B cell (primary cell): Measurements from ENCODE around the gene AMOTL1. TPM values are rescaled to one million over a fixed set of nuclear protein-coding genes. Genes with fewer than 3 reads are reported as not detected.

ENCODE experiments used
- ATAC-seq: fragments of 200-7000 bp; cut with Tn5 transposase; one replicate; pipeline ENCODE4 v1.10.0; 2021; ENCODE audit warnings: low read depth, mild to moderate bottlenecking, moderate number of reproducible peaks, moderate library complexity
- CTCF ChIA-PET: fragments of 350-600 bp; sonication (Branson Sonifier 250); formaldehyde crosslinking; loops from one replicate; lab custom pipeline; 2021; ENCODE audit warnings: antibody characterized with exemption, inconsistent platforms; lab: Charles Lee
- POLR2A ChIA-PET: fragments of 350-600 bp; sonication (Branson Sonifier 250); formaldehyde crosslinking; loops from one replicate; lab custom pipeline; 2021; ENCODE audit warnings: antibody characterized with exemption; lab: Charles Lee
- DNase-seq: peaks from one replicate; pipeline ENCODE4 v3.0.0; 2013
- H2AFZ ChIP-seq: 2 replicates; pipeline ENCODE4 v1.6.1; 2012; ENCODE audit warnings: mild to moderate bottlenecking, low read depth, low read length; ENCODE audit not compliant: insufficient read depth, poor library complexity, severe bottlenecking
- H3K27ac ChIP-seq, 2 donors: 1 replicate in 1 of 2; 2 replicates in 1 of 2; pipeline ENCODE4 v1.5.1; 2012 to 2013; ENCODE audit warnings: low read length in 2 of 2, mild to moderate bottlenecking in 2 of 2, moderate library complexity in 1 of 2
- H3K27me3 ChIP-seq, 4 experiments: fragments of 200-600 bp in 1 of 4; sonication (generic) in 1 of 4; replicated peaks in 1 of 4; 1 replicate in 2 of 4; 2 replicates in 2 of 4; pipeline versions ENCODE4 v1.6.1 to v1.7.0; 2013 to 2016; ENCODE audit warnings: low read length in 3 of 4, mild to moderate bottlenecking in 2 of 4, mixed read lengths in 1 of 4, moderate library complexity in 1 of 4; ENCODE audit not compliant: insufficient read depth in 4 of 4, control insufficient read depth in 3 of 4; ENCODE audit errors: control extremely low read depth in 1 of 4
- H3K36me3 ChIP-seq, 2 experiments: replicated peaks in 1 of 2; 1 replicate in 1 of 2; 2 replicates in 1 of 2; pipeline versions ENCODE4 v1.6.1 to v1.7.1; 2013; ENCODE audit warnings: low read length in 1 of 2; ENCODE audit not compliant: insufficient read depth in 2 of 2, control insufficient read depth in 1 of 2; ENCODE audit errors: control extremely low read depth in 1 of 2, extremely low read depth in 1 of 2
- H3K4me1 ChIP-seq, 2 donors: fragments of 200-600 bp in 1 of 2; sonication (generic) in 1 of 2; 1 replicate in 1 of 2; 2 replicates in 1 of 2; pipeline versions ENCODE4 v1.5.1 to v1.6.1; 2013 to 2017; ENCODE audit warnings: low read length in 2 of 2; ENCODE audit not compliant: control insufficient read depth in 2 of 2, insufficient read depth in 2 of 2
- H3K4me2 ChIP-seq: replicated peaks from 2 replicates; pipeline ENCODE3; 2012; ENCODE audit warnings: mild to moderate bottlenecking, low read depth, low read length; ENCODE audit not compliant: poor library complexity, severe bottlenecking
- H3K4me3 ChIP-seq, 5 experiments: fragments of 200-600 bp in 1 of 5; sonication (generic) in 1 of 5; 1 replicate in 3 of 5; 2 replicates in 2 of 5; pipeline versions ENCODE4 v1.5.1 to v1.7.0; 2011 to 2016; ENCODE audit warnings: low read length in 4 of 5, mild to moderate bottlenecking in 4 of 5, low read depth in 2 of 5, control low read depth in 1 of 5, moderate library complexity in 1 of 5; ENCODE audit not compliant: insufficient read depth in 1 of 5; ENCODE audit errors: control extremely low read depth in 1 of 5, extremely low read depth in 1 of 5
- H3K79me2 ChIP-seq: fragments of 200-600 bp; sonication (generic); one replicate; pipeline ENCODE4 v1.6.0; 2016; ENCODE audit warnings: low read length; ENCODE audit not compliant: control insufficient read depth, insufficient read depth
- H3K9ac ChIP-seq: fragments of 200-600 bp; sonication (generic); 2 replicates; pipeline ENCODE4 v1.6.1; 2017; ENCODE audit warnings: mild to moderate bottlenecking, low read length, moderate library complexity
- H3K9me3 ChIP-seq, 3 donors: one replicate each; pipeline versions ENCODE4 v1.6.1 to v1.7.1; 2013; ENCODE audit warnings: low read length in 2 of 3; ENCODE audit not compliant: control insufficient read depth in 2 of 3, insufficient read depth in 1 of 3; ENCODE audit errors: control extremely low read depth in 1 of 3
- H4K20me1 ChIP-seq: 2 replicates; pipeline ENCODE4 v1.6.0; 2012; ENCODE audit warnings: mild to moderate bottlenecking, low read length; ENCODE audit not compliant: insufficient read depth, control insufficient read depth, poor library complexity, severe bottlenecking
- H3K27ac Mint-ChIP-seq: one replicate; pipeline ENCODE4 v1.8.0; 2021; ENCODE audit warnings: mixed read lengths
- H3K27me3 Mint-ChIP-seq: one replicate; pipeline ENCODE4 v1.8.0; 2021; ENCODE audit warnings: mixed read lengths
- H3K4me1 Mint-ChIP-seq: one replicate; pipeline ENCODE4 v1.8.0; 2021; ENCODE audit warnings: mixed read lengths
- H3K4me3 Mint-ChIP-seq: one replicate; pipeline ENCODE4 v1.8.0; 2021; ENCODE audit warnings: mixed read lengths
- H3K9me3 Mint-ChIP-seq: one replicate; pipeline ENCODE4 v1.8.0; 2022; ENCODE audit warnings: mixed read lengths; ENCODE audit not compliant: insufficient read depth
- EZH2 ChIP-seq: IDR thresholded peaks from 2 replicates; pipeline ENCODE4 v1.6.1; 2012; ENCODE audit warnings: borderline replicate concordance, low read depth, mild to moderate bottlenecking, moderate library complexity, low read length; ENCODE audit not compliant: insufficient read depth, poor library complexity, severe bottlenecking
- WGBS: methylation state at CpG from one replicate; pipeline ENCODE4 v1.1.5; 2013; ENCODE audit warnings: missing lambda C conversion rate; ENCODE audit not compliant: insufficient coverage; 5-methylcytosine and 5-hydroxymethylcytosine counted together
- intact Hi-C: fragments of 100-400 bp; cut with micrococcal nuclease; formaldehyde crosslinking; loops from one replicate; pipeline ENCODE4 v1.10.0; 2022
- polyA plus RNA-seq: library from polyadenylated mRNA; depleted of rRNA; stranded (reverse); fragments of >200 nt; gene quantifications from 2 replicates; pipeline ENCODE4 v1.2.3, GENCODE V29; 2012
- total RNA-seq, 2 donors: library from RNA; stranded (reverse); fragments of 120-200 nt in 1 of 2; gene quantifications; 1 replicate in 1 of 2; 2 replicates in 1 of 2; pipeline versions ENCODE4 v1.2.3 to v1.2.4, GENCODE V29; 2013 to 2022
- TF ChIP-seq, protein P1 (sequence below): fragments of 200-600 bp; IDR thresholded peaks from one replicate; pipeline ENCODE4 v1.8.0; 2022; ENCODE audit warnings: antibody characterized with exemption, mild to moderate bottlenecking

Gene AMOTL1
- total and polyA plus RNA-seq, 2 donors (not counting 1 experiment from before 2014, with no cell fraction given) = 0.04 to 0.30 TPM

DNA sequence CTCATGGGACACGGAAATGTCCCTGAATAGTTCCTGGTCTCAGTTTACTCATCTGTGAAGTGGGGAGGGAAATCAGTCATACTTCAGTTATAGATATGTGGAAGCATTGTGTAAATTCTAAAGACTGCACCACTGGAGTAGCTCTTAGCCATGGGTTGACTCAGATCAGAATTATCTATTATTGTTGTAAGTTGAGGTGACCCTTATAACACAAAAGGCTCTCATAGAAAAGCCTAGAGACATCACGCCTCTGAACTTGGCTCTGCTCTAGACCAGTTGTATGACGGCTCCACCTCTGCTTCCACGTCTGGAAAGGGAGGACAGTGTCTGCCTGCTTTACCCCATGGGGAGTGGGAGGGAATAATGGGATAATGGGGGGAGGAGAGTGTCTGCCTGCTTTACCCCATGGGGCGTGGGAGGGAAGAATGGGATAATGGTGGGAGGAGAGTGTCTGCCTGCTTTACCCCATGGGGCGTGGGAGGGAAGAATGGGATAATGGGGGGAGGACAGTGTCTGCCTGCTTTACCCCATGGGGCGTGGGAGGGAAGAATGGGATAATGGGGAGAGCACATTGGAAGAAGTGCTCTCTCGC, 98.2 kb downstream of the AMOTL1 start:
- CTCF ChIA-PET = no interaction called here
- no peak for TF ChIP-seq EZH2
- TF ChIP-seq, protein P1, sequence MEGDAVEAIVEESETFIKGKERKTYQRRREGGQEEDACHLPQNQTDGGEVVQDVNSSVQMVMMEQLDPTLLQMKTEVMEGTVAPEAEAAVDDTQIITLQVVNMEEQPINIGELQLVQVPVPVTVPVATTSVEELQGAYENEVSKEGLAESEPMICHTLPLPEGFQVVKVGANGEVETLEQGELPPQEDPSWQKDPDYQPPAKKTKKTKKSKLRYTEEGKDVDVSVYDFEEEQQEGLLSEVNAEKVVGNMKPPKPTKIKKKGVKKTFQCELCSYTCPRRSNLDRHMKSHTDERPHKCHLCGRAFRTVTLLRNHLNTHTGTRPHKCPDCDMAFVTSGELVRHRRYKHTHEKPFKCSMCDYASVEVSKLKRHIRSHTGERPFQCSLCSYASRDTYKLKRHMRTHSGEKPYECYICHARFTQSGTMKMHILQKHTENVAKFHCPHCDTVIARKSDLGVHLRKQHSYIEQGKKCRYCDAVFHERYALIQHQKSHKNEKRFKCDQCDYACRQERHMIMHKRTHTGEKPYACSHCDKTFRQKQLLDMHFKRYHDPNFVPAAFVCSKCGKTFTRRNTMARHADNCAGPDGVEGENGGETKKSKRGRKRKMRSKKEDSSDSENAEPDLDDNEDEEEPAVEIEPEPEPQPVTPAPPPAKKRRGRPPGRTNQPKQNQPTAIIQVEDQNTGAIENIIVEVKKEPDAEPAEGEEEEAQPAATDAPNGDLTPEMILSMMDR = no peak
- no peak overlapping the region for H3K4me3 Mint-ChIP-seq
- DNase-seq (no peak), ATAC-seq (no peak)
- Histone ChIP-seq H3K9me3 (no peaks in the 10 kb centered on the region), H3K79me2 (no peaks in the 10 kb centered on the region), H3K4me3 (no peak overlapping the region), H2AFZ (no peak overlapping the region), H3K9ac (no peak overlapping the region), H3K27ac (no peak overlapping the region), H3K4me1 (no peaks in the 10 kb centered on the region), H3K27me3 (no peaks in the 10 kb centered on the region), H4K20me1 (no peaks in the 10 kb centered on the region), H3K4me2 (no peak overlapping the region), H3K36me3 (no peaks in the 10 kb centered on the region)
- no peaks in the 10 kb centered on the region for H3K4me1 Mint-ChIP-seq
- WGBS = 94% methylated on average over 6 of the region's 8 CpGs
- H3K27me3 Mint-ChIP-seq = no peaks in the 10 kb centered on the region
- no peak overlapping the region for H3K27ac Mint-ChIP-seq
- intact Hi-C loops = no loop called here
- H3K9me3 Mint-ChIP-seq = no peaks in the 10 kb centered on the region
- POLR2A ChIA-PET = no interaction called here

DNA sequence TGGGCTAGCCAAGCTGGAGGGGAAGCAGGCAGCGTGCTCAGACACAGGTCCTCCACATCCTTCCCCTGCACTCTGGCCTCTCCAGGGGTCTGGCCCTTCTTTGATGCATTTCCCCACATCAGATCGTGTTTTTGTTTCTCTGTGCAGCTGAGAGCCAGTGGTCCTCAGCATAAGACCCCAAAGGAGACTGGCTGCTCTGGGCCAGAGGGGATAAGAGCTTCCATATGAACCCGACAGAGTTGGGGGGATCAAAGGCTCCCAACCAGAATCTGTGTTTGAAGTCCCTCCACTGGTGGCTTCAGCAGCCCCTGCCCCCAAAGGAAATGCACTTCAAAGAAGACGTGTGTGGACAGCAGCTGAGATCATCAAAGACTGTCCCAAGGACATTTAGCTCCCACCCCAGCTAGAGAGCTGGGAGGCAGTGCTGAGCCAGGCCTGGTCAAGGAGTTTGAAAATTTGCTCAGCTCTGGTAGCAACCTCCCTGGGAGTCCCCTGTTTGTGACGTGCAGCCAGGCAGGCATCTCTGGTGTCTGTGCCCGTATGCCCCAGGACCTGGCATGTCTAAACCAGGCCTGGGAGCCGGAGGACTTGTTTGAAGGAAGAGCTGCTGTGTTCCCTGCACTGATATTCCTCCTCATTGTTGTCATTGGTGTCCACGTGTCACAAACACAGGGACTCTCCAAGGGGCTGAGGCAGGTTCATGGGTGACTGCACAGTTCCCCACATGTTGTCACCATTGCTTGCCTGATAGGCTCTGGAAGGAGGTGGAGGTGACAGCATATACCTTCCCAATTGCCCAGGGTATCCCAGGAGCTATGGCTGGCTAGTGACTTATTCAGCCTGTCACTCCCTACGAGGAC, 99.0 kb downstream of the AMOTL1 start:
- Mint-ChIP-seq H3K27me3 (no peaks in the 10 kb centered on the region), H3K4me1 (no peaks in the 10 kb centered on the region), H3K27ac (no peak overlapping the region), H3K4me3 (no peak overlapping the region), H3K9me3 (no peaks in the 10 kb centered on the region)
- Histone ChIP-seq H3K36me3 (no peaks in the 10 kb centered on the region), H3K4me3 (no peak overlapping the region), H3K27me3 (no peaks in the 10 kb centered on the region), H3K4me2 (no peak overlapping the region), H3K9me3 (no peaks in the 10 kb centered on the region), H4K20me1 (no peaks in the 10 kb centered on the region), H3K79me2 (no peaks in the 10 kb centered on the region), H2AFZ (no peak overlapping the region), H3K27ac (no peak overlapping the region), H3K4me1 (no peaks in the 10 kb centered on the region), H3K9ac (no peak overlapping the region)
- DNase-seq (no peak), ATAC-seq (no peak)
- WGBS = 83% methylated on average over 8 of the region's 9 CpGs
- TF ChIP-seq EZH2 = no peak
- TF ChIP-seq, protein P1 = no peak
- POLR2A ChIA-PET = no interaction called here
- intact Hi-C loops = no loop called here
- CTCF ChIA-PET = no interaction called here
